GM19328 (cell line): ENCODE measurements around the gene HPS4.

Experiments used
- ATAC-seq: cut with Tn5 transposase; IDR thresholded peaks from one replicate; pipeline ENCODE4 v1.9.1; 2021; ENCODE audit warnings: mild to moderate bottlenecking, moderate library complexity; ENCODE audit not compliant: unreplicated experiment

Gene HPS4

GRCh38 chr22:26470807-26471206 is 12.8 kb downstream of the HPS4 start:
- ATAC-seq: no peak

GRCh38 chr22:26466196-26466595 is 17.4 kb downstream of the HPS4 start:
- no peak for ATAC-seq

DNA sequence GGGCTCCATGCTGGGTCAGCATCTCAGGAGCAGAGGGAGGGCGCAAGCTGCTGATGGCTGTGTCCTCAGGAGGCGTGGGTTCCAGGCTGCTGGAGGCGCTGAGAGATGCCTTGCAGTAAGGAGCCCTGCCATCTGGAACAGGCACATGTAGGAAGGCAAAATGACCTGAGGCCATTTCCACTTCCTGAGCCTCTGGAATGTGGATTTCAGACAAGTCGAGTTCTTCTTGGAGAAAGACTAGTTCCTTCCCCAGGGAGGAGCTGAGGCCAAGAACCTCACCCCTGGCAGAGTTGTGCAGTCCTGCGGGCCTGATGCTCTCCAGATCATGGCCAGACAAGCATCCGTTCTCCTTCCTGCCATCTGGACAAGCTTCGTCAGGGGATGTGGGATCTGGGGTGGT is 19.3 kb downstream of the HPS4 start:
- ATAC-seq: no peak

GRCh38 chr22:26463688-26464087 is 19.9 kb downstream of the HPS4 start:
- no peak for ATAC-seq

DNA sequence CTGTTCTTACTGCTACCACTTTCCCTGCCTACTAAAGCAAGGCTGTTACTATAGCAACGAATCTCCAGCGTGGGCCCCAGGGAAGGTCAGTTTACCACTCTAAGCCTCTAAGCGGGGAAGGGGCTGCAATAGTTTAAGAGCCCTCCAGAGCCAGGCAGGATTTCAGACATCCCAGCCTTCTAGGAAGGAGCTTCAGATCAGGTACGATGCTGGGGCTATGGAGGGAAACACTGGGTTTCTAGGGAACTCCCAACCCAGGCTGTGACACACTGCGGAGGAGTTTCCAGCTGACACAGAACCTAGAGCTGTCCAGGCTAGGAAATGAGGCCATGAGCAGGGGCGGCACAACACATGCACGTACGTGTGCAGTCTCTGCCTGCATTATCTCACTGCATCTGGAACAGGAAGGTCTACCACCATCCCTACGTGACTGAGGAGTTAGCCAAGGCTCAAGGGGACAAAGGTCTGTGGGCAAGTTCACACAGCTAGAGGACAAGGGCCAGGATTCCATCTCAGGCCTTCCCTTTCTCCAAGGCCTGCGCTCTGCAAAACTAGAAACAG is 20.4 kb downstream of the HPS4 start:
- no peak for ATAC-seq

DNA sequence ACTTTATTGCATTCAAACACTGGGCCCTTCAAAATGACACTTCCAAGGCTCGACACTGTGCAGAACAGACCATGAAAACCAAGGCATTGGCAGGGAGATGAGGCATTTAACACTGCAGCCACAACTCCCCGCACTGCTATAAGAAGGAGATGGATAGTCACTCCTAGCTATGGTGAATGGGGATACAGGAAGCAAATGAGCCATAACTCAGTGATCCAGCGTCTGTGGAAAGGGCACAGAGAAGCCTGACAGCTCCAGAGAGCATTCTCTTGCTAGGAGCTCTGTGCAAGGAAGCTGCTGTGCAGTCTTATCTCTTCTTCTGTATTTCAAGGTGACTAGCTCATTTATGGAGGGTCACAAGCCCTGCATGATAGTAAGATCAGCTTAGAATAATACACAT is 20.9 kb downstream of the HPS4 start:
- ATAC-seq: no peak

DNA sequence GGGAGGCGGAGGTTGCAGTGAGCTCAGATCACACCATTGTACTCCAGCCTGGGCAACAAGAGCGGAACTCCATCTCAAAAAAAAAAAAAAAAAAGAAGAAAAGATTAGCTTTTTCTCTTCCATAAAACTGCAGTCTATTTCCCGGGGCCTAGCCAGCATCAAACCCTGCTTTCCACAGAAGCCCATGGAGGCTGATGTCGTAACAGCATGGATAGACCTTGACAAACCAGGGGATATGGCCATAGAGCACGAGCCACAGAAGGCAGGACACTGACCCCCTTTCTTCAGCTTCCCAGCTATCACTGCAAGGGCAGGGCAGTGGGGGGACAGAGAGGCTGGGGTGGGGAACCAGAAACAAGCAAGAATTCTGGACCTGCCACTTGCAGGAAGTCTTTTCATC is 21.5 kb downstream of the HPS4 start:
- ATAC-seq: no peak

- no peak for ATAC-seq
Observed at GRCh38 chr22:26461188-26461810, 22.3 kb downstream of the HPS4 start.

DNA sequence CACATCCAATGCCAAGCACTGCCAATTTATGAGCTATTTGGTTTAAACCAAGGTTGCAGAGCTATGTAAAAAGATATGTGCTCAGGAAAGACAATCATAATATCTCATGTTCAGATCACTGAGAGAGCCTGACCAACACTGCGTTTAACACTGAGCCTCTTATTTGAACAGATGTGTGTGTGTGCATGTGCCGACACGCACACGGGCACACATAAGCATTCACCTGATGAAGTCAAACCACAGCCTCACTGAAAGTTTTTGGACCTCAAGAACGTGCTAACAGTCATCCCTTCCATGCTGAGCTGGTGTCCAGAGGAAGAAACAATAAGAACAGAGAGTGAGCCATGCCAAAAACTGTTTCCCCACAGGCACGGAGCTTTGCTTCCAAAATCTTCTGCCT is 23.4 kb downstream of the HPS4 start:
- no peak for ATAC-seq

DNA sequence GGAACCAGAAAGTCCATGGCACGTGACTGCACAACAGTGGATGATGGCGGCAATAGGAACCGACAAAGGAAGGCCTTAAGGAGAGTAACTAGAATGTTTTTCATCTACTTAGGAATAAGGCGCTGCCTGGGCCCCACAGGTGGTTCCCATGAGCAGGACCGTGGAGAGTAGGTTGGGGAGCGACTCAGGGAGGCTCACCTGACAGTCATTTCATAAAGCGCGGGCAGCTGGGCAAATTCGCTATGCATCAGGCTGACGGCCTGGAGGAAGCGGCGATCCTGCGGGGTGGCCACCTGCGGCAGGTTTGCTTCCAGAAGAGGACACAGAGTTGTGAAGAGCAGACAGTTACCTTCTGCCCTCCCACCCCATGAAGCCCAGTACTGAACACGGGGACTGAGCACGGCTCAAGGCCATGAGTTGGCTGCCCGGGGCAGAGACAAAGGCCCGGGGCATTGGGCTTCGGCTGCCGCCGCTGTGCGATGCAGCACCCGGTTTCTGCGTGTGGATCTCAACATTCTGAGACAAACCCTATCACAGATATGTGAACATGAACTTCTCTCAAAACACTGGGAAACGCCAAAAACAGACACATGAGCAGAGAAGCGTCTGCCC is 25.8 kb downstream of the HPS4 start:
- ATAC-seq: no peak

GRCh38 chr22:26453812-26454500 is 29.6 kb downstream of the HPS4 start:
- no peak for ATAC-seq

DNA sequence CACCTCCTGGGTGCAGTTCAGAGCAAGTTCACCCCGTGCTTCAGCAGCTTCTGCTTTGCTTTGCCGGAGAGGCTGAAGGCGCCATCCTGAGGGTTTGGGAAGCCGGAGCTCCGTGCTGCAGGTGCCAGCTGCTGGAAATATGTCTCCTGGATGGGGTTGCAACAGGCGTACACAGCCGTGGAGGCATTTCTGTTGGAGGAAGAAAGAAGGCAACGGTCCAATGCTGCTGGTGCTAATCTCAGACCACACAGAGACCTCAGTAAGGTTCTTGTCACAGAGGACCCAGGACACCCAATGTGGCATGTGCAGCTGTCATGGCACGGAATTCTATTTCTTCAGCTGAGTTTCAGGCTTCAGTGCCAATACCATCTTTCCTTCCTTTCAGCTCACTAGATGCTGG is 30.4 kb downstream of the HPS4 start:
- ATAC-seq: no peak

GRCh38 chr22:26452236-26453016 is 31.2 kb downstream of the HPS4 start:
- no peak for ATAC-seq

DNA sequence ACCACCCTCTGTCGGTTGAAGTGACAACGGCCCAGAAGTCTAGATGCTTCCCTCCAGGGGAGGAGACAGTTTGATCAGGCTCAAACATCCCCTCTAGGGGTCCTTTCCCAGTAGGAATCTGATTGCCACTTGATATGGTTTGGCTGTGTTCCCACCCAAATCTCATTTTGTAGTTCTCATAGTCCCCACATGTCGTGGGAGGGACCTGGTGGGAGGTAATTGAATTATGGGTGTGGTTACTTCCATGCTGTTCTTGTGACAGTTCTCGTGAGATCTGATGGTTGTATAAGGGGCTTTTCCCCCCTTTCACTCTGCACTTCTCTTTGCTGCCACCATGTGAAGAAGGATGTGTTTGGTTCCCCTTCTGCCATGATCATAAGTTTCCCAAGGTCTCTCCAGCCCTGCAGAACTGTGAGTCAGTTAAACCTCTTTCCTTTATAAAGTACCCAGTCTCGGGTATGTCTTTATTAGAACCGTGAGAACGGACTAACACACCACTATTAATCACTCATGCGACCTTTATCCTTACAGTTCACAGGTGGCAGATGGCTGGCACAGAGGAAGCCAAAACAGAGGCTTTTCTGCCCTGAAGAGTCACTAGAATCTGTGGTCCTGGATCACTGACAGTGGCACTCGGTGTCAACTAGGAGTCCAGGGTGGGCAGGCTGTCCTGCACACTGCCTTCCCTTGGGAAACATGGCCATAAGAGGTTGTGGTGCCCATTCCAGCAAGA is 33.0 kb downstream of the HPS4 start:
- ATAC-seq: no peak

GRCh38 chr22:26448941-26449340 is 34.6 kb downstream of the HPS4 start:
- ATAC-seq: no peak

DNA sequence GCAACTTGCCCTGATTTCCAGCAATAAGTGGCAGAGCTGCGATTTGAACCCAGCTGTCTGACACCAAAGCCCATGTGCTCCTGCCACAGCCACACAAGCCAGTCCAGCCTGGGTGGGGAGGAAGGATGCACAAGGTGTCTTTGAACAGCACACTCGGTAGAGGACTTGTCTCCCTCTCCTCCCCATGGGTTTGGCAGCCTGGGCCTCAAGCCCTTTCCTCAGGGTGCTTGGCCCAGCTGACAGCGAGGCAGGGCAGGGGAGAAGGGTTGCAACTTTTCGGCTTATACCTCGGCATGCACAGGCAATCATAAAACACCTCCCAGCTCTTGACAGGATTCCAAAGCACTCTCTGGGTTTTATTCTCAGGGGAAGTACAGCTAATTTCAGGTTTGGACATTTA is 35.2 kb downstream of the HPS4 start:
- no peak for ATAC-seq

GRCh38 chr22:26447584-26448329 is 35.8 kb downstream of the HPS4 start:
- no peak for ATAC-seq

- no peak for ATAC-seq
Observed at GRCh38 chr22:26446808-26447515, 36.6 kb downstream of the HPS4 start.

DNA sequence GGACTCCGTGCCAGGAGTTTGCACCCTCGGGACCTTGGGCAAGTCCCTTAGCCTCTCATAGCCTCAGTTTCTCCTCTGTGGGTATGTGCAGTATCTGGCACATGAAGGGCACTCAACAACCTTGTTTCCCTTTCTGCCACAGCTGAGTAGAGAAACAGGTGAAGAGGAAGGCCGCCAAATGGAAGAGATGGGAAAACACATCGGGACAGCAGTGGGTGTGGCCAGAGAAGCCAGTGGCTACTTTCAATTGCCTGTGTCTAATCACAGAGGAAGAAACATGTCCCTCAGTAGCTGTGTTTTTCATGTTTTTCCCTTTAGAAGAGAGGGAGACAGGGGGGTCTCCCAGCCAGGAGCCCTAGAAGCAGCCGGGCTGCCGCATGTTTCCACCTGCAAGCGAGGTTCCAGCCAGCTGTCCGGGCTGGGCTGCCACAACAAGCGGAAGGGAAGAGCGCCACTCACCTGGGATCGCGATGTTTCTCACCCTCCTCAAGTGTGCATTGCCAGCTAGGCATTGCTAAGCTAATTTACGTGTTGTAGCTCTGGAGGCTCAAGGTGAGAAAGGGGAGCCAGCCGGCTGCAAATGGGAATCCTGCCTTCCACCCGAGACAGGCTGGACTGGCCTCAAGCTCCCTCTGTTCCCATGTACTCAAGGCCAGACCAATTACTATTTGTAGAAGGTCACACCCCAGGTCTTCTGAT is 37.9 kb downstream of the HPS4 start:
- no peak for ATAC-seq
